HG02973 (cell line): ENCODE results near the gene GLDN.
A peak's percentile ranks its signal among the peaks of the same experiment; 100 is the strongest.

ENCODE experiments used
- ATAC-seq: cut with Tn5 transposase; IDR thresholded peaks from one replicate; pipeline ENCODE4 v1.9.1; 2021; ENCODE audit warnings: moderate library complexity; ENCODE audit not compliant: unreplicated experiment

The GLDN gene

DNA sequence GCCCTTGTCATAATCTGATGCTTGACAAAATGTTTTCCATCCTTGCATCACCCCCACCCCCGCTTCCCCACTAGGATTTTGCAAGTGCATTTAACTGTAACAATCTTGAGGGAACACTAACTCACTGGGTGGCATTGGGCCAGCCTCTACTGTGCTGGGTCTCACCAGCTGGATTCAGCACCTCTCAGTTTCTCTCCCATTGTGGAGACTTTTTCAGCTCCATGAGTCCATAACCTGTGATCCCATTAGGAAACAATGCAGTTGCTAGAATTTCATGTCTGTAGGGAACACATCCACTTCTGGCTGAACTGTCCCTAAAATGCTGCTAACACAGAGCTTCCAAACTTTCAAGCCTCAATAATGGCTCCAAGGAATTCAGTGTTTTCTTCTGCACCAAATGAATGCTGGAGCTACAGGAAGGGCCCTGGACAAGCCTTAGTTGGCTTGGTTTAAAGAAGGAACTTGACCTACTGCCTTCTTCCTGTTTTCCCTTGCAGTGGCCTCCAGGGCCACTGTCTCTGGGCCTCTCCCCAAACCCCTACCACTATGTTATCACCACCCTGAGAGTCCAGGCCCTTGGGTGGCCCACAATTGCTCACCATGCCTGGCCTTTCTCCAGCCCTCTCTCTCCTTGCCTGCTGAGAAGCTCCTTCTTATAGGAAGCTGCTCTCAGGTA lies 18.7 kb upstream of the GLDN start:
- ATAC-seq: no peak

DNA sequence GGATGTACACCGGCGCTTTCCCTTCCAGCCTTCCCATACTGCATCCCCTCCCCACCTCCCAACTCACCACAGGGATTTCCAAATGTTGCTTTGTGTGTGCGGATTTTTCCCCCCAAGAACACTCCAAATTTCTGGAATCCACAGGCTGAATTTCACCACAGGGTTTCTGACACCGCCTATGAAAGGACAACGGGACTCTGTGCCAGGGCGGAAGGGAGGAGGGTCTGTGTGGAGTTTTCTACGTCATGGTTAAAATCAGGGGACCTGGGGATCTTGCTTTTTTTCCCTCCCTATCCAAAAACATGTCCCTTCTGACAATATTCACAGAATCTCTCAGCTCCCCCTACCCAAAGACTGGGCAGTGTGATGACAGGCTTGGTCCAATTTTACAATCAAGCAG lies 17.7 kb upstream of the GLDN start:
- no peak for ATAC-seq

DNA sequence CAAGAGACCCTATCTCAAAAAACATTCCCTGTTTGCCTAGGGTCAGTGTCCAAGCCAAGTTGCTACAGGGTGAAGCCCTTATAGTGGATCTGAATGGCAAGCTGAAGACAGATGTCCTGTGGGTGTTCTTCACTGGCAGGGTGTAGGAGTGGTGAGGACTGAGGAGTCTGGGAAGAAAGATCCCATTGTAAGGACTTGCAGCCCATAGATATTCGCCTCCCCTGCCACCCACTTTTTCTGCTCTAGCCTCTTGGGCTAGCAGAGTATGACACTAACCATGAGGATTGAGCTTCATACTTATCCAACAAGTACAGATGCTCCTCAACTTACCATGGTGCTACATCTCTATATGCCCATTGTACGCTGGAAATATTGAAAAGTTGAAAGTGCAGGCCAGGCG lies 16.3 kb upstream of the GLDN start:
- ATAC-seq: no peak

DNA sequence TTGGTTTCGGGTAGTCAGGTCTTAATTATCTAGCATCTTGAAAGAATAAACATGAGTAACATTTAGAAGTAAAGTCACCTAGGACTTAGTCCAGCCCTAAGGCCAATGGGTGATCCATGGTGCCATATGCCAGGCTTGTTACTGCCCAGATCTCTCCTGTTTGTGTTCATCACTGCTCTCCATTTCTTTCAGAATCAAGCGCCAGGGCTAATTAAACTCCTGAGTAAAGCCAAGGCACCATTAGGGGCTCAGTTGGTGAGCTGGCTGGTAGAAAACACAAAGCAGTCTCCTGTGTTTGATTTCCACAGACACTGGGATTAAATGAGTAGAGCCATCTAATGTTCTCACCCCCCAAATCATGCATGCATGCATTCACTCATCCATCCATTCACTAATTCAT lies 14.4 kb upstream of the GLDN start:
- ATAC-seq: no peak

DNA sequence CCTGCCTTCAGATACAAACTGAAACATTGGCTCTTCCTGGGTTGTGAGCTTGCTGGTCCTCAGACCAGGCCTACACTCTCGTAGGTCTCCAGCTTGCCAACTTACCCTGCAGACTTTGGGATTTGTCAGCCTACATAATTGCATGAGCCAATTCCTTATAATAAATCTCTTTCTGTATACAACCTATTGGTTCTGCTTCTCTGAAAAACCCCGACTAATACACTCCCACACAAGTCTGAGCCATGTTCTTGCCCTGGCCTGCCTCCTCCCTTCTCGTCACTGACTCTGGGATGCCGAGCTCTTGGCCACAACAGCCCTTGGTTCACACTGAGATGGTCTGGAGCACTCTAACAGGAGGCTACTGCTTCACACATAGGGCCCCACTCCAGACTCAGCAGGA lies 12.5 kb upstream of the GLDN start:
- no peak for ATAC-seq

DNA sequence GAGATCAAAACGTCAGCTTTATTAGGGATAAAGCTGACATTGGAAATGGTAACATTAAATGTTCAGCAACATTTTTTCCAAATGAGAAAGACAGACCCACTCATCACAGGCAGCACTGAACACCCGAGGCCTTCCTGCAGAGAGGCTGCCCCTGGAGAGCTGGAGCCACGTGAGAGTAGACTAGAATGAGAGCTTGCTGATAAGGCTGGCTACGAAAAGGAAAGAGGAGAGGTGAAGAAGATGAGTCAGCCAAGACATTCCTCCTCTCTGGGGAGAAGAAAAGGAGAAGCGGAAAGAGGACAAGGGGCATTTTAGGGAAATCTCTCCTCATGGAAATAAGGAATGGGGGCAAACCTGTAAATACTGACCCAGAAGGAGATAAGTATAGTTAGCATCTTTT lies 10.3 kb upstream of the GLDN start:
- ATAC-seq: no peak

DNA sequence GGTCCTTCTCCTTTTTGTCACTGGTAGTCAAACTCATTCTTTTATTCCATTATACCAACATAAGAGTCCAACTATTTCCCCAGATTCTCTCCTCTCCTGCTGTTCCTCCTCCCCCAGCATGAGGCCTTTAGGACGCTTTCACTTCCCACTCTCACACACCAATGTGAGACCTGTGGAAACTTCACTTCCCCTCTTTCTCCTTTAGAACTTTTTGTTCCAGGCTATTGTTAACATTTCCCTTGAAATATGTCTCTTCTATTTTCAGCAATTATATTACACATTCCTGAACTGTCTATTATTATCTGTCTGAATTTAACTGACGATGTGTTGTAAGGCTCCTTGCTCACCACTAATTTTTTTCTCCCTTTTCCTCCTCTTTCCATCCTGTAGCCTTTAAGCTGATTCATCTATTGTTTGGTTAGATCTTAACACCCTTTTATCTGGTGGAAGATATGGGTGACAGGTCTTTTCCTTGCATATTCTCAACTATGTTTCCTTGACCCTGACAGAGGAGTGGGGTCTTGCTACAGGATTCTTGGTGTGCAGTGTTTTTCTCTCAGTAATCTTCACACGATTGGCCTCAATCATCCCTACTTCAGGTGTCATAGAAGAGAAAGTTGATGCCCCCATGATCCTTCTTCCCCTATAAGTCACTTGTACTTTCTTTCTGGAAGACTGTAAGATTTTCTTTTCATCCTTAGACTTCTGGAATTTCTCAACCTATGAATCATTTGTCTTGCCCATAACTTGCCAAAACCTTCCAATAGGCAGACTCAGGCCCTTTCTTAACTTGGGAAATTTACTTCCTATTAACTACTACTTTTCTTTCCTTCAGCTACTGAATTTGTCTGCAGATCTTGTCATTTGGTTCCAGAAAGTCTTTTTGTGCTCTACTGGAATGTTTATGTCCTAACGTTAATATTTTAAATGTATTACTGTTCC lies 9.0 kb upstream of the GLDN start:
- ATAC-seq: no peak

DNA sequence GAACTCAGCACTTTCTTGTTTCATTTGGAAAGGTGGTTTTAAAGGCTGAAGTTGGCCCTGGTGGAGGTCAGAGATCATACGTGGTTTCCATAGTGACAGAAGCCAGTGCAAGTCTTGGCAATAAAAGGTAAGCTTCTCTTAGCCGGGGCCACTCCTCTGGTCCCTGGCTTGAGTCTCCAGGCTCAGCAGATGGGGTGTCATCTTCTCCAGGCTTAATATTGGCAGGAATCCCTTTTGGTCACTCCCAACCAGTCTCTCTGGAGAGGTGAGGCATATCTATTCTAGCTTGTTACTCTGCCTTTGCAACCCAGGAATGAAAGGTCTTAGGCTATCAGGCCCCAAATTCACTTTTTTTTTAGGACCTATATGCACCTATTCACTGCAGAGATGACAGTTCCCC lies 7.9 kb upstream of the GLDN start:
- no peak for ATAC-seq

DNA sequence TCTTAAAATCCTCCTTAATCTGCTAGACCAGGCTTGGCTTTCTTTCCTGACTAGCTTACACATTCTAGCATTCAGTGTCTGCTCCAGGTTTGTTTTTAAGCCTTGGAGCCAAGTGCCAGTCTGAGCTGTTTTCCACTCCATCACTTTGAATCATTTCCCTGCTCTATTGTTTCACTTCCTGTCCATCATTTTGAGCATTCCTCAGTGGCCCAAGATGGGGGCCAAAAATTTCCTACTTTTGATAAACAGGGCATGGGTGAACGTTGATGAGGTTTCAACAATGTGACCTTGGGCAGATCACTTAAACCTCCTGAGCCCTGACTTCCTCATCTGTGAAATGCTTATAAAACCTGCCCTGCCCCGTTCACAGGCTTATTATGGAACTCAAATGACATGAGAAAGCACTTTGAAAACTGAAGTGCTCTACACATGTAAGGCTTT lies 7.4 kb upstream of the GLDN start:
- no peak for ATAC-seq

DNA sequence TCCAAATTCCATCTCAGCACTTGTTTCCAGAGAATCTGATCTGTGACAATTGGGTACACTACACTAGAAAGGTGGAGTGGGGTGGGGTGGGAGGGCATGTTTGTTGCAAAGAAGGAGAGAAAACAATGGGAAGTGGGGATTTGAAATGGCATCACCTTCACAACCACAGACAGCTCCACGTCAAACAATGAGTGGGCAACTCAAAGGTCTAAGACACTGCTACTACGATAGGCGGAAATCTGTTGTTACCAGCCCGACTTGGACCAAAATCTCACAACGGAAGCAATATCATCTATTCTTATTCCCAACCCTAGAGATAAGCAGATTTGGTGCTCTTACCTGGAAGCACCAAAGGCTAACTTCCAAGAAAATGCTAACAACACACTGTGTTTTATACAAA lies 6.4 kb upstream of the GLDN start:
- ATAC-seq: no peak

DNA sequence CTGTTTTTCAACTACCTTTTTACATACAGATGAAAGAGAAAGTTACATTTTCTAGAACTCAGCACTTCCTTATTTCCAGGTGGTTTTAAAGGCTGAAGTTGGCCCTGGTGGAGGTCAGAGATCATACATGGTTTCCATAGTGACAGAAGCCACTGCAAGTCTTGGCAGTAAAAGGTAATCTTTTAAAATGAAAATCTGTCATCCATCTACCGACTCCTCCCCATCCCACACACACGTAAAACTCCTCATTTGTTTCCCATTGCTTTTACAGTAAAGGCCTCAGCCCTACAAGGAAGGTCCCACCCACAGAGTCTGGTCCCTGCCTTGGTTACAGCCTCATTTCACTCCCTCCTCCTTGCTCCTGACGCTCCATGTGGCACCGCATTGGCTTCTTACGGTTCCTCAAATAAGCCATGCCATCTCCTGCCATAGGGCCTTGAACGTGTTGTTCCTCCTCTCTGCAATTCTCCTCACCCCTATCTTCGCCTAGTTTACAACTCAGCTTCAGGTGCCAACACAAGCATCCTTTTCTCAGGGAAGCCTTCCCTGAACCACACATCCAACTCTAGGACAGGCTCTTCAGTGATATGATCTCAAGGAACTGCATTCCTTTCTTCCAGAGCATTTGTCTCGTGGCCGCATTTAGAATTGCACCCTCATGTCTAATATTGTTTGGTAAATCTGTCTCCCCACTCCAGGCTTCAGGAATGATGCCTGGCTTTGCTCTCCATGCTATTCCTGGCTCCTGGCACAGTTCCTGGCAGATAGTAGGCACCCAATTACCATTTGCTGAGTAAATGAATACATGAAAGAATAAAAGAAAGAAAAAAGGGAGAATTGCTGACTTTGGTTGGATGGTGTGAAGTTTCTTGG lies 5.7 kb upstream of the GLDN start:
- ATAC-seq: peak; percentile 88

DNA sequence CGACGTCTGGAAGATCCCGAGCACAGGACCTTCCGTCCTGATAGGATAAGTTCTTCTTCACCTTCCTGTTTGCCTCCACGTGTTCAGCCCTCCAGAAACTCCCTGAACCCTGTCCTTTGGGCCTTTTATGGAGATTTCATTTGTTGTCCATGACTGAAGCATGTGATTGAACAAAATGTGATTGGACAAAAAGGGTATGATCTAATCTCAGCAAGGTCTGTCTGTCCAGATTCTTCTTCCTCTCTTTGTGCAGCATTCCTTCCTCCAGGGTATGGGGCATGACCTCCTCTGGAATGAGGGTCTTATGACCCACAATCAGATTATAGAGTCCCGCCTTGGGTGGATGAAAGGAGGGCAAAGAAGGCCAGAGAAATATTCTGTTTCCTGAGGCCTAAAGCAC lies 3.0 kb upstream of the GLDN start, which contains the start of gene CYP19A1:
TSS of gene CYP19A1 (minus strand) at position 101 of the 400 bp plus-strand sequence. CDS start 95,684 bp downstream, outside the sequence.
- ATAC-seq: no peak

DNA sequence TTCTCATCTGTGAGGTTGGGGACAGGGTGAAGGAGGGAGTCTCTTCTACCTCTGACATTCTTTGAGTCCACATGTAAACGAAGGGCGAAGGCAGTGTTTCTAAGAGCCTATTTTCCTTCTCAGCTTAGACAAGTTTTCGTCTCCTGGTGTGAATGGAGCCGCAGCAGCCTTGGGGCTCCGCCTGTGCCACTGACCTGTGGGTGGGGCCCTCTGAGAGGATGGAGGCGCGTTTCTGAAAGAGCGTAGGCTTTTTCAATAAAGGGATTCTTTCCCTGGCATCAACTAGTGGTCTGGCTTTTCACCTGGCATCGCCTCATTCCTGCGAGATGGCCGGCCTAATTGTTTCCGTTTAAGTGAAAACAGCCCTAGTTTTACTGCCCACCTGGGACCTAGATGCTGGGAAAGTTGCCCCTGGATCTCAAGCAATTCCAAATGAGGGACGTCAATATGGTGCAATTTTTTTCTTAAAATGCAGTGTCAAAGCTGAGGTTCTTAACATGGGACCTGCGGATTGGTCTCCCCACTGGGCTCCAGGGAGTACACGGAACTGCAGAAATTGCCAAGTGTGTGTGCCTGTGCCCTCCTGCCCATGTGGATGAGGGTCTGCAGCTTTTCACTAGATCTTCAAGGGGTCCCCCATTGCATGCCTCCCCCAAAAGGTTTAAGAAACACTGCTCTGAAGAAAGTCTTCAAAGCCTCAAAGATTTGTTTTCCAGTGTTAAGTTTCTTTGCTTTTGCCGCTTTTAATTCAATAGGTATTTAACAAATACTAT lies 958 bp downstream of the GLDN start:
- no peak for ATAC-seq

DNA sequence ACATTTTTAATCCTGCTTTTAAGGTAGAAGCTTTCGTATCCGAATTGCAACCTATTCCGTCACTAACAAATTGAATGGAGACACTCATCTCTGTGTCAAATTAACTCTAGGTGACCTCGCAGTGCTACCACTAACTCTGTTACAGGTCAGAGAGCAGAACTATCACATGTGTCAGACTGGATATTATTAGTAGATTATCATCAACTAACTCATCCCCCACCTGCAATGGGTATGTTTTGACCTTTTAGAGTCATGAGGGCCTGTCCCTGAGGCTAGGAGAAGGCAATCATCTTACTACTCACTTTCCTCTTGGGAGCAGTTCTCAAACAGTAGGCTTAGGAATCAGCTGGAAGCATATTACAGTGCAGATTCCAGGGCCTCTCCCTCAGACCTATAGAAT lies 2.0 kb downstream of the GLDN start:
- no peak for ATAC-seq

DNA sequence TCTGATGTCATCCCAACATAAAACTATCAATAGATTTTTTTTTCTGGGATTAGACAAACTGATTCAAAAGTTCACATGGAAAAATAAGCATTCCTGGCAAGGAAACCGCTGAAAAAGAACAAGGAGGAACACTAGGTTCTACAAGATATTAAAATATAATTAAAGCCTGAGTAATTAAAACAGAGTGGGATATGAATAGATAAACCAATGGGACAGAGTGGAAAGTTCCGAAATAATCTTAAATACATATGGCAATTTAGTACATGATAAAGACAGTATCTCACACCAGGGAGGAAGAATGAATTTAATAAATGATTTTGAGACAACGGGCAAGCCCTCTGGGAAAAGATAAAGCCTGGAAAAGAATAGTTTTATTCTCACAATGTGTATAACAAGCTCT lies 4.7 kb downstream of the GLDN start:
- no peak for ATAC-seq

DNA sequence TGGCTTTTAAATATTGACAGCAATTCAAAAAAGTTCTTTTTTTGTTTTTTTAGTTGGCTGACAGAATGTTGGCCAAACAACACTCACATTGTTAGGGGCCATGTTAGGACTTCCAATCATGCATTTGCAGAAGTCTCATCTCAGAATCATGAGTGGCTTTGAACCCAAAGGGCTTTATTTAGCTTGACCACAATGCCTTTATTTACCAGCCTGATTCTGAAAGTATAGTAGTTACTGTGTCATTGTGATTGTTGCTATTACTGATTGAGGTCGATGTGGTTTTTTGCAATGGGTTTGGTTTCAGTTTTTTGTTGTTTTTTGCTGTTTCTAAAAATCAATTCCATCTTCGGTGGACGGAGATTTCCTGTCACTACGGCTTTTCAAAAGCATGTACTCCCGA lies 7.2 kb downstream of the GLDN start:
- peak; percentile 93 for ATAC-seq

DNA sequence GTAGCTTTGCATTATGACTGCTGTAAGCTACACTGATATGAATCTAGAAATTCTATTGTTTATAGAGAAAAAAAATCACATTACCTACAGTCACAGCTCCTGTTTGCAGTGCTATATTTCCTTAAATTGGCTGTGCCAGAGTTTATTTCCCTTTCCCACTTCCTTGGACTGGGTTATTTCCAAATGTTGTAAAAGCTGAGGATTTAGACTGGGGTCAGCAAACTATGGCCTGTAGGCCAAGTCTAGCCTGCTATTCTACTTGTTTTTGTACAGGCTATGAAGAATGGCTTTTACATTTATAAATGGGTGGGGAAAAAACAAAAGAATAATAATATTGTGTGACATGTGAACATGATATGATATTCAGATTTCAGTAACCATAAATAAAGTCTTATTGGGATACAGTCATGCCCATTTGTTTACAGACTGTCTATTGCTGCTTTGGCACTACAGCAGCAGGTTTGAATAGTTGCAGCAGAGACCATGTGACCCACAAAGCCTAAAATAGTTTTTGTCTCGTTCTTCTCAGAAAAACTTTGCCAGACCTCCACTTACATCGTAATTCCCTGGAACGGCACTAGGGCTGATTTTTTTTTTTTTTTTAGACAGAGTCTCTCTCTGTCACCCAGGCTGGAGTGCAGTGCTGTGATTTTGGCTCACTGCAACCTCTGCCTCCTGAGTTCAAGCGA lies 7.8 kb downstream of the GLDN start:
- no peak for ATAC-seq

DNA sequence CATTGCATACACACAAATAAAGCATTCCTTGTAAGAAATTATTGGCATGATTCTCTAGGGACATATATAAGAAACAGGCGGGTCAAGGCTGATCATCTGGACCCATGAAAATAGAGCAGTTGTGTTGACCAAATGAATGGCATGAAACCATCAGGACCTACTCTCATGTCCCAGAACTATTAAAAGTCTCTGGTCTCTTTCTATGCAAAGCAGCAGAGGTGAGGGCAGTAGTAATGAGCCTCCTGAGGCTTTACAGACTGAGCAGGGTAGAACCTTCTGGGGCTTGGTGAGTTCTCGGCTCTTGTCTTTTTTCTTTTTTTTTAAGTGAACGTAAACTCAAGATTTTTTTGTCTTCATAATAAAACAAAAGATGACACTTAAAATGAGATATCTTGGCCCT lies 9.3 kb downstream of the GLDN start:
- ATAC-seq: no peak

DNA sequence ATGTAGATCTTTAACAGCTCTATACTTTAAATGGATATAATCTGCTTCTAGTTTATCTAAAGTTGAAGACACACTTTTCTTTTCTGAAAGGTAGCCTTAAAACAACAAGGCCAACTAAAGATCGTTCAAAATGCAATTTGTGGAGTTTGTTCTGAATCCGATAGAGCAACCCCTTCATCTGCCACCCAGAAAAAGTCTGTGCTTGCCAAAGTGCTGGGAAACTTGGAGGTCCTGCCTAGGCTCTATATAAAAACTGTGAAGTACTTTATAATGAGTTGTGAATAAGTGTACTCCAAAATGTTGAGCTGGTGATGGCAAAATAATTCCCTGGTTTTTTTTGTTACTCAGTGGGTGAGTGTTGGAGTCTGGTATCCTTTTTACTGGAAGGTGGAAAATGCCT lies 12.5 kb downstream of the GLDN start:
- ATAC-seq: no peak

DNA sequence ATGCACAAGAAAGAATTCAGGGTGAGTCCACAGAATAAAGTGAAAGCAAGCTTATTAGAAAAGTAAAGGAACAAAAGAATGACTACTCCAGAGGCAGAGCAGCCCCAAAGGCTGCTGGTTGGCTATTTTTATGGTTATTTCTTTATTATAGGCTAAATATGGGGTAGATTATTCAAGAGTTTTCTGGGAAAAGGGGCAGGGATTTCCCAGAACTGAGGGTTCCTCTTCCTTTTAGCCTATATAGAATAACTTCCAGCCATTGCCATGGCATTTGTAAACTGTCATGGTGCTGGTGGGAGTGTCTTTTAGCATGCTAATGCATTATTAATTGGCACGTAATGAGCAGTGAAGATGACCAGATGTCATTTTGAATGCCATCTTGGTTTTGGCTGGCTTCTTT lies 13.6 kb downstream of the GLDN start:
- no peak for ATAC-seq
